NCI-H2171 treated with DMSO at 0.1 percent for 48 hours (cell line): Measurements from ENCODE around the gene TBX2.
A peak's percentile ranks its signal among the peaks of the same experiment; 100 is the strongest.
"Not testable (repeated sequence)": the region's sequence is repeated elsewhere in the genome, so short reads cannot be mapped to it uniquely, and the experiment has no call there.

Source experiments
- DNase-seq: peaks from one replicate; lab custom pipeline; 2025; lab: John Stamatoyannopoulos, UW

TBX2 gene

DNA sequence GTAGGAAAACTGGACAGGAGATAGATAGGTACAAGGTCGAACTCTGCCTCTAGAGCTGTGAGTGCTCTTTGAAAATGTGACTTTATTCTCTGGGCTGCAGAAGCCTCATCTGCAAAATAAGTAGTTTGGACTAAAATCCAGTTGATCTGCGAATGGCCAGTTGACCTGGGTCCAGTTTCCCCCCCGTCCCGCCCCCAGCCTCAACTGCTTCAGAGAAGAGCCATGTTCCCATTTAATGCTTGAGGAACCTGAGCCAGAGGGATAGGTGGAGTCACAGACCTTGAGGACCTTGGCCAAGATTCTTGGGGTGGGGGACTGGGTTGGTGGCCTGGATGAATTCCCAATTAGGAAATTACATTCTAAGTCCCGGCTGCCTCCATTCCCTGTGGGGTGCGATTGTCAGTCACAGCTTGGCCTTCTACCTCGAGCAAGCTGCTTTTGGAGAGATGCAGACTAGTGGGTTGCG, 14.1 kb downstream of the TBX2 start:
- DNase-seq, result no peak

DNA sequence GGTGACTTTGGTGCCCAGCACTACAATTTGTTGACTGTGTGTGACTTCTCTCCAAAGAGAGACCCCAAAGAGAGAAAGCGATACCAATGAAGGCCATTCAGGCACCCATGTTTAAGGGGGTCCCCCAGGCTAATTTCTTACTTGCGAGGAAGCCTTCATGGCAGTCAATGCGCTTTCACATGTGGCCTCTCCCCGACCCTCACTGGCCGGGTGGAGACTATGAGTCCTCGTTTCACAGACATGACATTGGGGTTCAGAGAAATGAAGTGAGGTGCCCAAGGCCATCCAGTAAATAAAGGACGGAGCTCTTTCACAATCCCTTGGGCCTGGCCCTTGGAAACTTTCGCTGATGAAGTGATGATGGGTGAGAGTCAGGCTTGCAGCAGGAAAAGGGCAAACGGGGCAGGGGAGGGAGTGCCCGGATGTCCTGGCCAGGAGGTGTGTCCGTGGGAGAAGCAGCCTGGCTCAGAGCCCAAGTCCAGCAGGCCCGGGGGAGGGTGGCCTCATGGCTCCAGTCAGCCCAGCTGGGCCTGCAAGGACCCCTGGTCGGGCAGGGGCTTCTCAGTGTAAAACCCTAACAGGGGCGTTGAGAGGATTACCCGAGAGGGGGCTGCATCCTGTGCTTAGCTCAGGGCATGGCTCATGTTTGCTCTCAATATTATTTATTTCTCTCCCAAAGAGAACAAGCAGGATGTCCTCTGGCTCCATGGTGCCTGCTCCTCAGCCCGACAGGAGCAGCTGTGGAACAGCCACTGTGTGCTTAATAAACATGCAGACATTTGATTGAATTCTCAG, 14.7 kb downstream of the TBX2 start:
- no peak for DNase-seq

DNA sequence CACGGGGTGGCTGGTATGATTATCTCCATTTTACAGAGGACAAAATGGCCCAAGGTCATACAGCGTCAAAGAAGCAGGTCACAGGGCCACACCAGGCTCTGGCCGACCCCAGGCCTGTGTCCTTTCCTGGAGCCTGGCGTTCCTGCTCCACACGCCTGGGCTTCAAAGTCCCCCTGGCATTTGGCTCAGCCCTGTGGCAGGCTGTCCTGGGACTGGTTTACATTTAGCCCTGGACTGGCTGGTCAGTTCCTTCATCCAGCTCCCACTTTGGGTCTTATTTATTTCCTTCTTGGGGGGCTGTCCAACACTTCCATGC, 15.3 kb downstream of the TBX2 start:
- no peak for DNase-seq

DNA sequence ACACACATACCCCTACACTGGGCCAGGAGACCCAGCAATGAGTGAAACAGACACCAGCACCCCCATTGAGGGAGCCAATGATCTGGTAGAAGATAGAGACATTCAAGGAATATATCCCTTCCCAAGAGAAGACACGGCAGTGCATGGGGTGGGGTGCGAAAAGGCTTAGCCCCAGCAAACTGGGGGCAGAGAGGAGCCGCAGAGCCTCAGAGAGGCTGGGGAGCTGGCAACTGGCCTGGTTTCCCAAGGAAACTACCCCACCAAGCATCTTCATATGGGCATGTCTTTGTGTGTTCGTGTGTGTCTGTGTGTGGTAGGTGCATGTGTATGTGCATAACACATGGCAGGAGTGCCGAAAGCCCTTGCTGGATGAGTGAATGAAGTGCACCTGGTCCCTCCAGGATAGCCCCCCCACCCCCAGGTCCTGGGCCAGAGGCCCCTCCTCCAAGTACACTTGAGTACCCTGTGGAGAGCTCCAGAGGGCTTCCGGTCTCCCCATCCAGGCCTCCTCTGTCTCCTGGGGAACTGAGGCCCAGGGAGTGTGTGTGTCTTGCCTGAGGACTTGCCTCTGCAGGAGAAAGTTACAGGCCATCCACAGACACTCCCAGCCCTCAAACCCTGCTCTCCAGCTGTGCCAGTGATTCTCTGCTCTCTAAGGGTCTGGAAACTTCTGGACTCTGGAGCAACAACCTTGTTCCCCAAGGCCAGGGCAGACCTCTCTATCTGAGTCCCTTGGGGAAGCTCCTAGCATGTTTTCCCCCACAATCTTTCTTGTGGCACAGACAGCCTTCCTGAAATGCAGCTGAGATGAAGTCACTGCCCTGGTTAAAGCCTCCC, 15.9 kb downstream of the TBX2 start:
- no peak for DNase-seq

DNA sequence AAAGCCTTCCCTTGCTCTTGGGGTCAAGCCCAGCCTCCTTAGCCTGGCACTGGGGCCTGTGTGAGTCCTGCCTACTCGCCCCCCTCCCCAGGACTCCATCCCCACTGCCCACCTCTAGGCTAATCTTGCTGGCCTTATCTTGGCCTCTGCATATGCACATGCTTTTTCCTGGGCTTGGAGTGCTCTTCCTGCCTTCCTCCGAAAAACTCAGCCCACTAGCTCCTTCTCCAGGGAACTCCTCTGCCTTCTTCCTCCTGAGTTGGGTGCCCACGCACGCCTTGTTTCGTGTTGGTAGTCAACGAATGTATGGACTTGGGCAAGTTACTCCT, 16.5 kb downstream of the TBX2 start:
- DNase-seq, result no peak

DNA sequence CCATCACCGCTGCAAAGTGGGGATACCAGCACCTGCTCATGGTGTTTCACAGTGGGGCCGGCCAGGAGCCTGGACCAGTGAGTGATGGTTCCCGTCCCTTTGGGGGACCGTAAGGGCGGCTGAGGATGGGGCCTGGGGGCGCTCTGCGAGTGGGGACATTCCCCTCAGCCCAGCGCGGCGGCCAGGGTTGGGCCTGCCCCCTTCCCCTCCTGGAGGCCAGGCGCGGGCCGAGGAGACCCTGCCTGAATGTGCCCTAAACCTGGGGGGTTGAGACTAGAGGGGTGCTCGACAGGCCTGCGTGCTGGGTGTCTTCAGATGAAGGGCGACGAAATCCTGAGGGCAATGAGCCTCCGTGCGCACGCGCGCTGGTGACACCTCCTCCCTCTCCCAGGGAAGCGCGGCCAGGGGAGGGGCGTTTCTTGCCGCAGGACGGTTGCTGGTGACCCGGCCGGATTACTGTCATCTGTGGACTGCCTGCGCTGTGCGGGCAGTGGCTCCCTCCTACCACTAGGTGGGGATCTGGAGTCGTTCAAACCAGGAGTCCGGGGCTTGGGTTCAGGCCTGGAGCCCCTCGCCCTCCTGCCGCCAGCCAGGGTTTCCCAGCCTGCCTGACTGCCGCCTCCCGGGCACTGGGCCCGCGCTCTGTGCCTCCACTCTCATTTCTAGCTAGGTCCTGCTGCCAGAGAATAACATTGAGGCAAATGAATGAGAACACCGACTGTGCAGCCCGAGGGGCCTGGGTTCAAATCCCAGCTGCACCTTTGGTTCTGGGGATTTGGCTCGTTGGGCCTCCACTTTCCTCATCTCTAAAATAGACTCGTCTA, 17.1 kb downstream of the TBX2 start:
- DNase-seq, result peak; percentile 56

DNA sequence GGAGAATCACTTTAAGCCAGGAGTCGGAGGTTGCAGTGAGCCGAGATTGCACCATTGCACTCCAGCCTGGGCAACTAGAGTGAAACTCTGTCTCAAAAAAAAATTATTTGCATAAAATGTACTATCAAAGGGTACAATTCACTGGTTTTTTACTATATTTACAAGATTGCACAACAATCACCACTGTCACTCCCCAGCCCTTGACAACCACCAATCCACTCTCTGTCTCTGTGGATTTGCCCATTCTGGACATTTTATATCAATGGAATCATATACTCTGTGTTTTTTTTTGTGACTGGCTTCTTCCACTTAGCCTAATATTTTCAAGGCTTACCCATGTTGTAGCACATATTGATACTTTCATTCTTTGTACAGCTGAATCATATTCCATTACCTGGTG, 18.8 kb downstream of the TBX2 start:
- DNase-seq, result no peak

DNA sequence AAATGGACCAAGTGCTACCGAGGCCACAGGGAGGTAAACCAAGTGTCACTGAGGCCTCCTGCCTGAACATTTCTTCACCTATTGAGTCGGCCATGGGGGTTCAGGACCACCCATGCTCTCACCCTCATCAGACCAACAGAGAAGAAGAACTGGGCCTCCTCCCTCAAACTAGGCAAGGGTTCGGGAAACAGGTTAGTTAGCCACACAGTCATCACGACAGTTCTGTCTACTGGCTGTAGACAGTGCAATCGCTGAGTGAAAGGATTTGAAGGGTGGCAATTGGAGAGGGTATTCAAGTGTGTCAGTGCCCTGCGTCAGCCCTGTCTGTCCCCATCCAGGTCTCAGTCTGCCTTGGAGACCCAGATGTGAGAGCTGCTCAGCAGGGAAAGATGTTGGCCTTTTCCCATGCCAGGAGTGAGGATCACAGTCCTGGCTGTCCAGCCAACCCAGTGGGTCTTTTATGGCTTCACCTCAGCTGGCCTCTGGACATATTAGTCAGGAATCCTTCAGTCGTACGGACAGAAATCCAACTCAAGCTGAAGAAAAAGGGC, 19.9 kb downstream of the TBX2 start:
- DNase-seq, result no peak

DNA sequence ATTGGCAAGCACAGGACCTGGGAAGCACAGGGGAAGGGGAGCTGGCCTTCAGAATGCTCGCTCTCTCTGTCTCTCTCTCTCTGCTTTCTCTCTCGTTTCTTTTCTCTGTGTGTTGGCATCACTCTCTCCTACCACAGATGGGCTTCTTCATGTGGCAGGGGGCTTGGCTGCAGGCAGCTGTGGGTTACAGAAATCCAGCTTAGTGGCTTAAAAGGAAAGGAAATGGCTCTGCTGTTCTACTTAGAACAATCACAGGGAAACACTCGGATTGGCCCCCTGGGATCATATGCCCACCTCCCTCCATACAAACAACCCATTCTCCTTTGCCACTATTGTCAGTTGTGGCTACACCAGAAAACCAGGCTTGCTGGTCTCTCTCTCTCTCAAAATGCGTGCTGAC, 20.4 kb downstream of the TBX2 start:
- DNase-seq, result no peak

DNA sequence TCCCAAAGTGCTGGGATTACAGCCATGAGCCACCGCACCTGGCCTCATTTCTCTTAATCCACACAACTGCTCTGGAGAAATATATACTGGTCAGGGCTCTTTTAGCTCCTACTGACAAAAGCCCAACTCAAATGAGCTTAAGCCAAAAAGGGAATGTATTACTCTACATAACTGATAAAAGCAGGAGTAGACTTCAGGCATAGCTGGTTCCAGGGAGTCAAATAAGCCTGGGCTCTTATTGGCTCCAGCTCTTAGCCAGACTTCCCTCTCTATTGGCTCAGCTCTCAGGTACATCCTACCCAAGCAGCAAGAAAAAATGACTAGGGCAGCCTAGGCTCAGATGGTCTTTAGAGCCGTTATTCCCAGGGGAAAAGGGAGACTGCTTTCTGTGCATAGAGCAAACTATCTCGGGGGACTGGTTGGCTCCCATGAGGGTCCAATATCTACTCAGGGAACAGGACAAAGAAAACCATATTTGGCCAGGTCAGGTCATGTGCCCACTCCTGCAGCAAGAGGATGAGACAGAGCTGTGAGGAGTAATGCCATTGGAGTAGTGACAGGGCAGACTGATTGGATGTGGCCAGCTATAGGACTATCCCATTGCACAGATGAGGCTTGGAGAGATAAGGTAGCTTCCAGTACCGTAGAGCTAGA, 21.2 kb downstream of the TBX2 start:
- no peak for DNase-seq

DNA sequence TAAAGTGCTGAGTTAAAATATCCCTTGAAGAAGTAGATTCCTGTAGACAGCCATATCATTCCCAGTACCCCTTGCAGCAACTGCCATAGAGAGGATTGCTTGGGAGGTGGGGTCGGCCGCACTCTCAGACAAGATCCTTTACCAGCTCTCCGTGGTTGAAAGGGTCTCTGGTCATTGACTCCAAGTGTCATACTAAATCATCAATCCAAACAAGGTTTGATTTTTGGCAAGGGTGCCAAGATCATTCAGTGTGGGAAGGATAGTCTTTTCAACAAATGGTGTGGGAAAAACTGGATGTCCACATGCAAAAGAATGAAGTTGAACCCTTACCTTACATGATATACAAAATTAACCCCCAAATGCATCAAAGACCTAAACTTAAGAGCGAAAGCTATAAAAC, 21.8 kb downstream of the TBX2 start:
- no peak for DNase-seq

DNA sequence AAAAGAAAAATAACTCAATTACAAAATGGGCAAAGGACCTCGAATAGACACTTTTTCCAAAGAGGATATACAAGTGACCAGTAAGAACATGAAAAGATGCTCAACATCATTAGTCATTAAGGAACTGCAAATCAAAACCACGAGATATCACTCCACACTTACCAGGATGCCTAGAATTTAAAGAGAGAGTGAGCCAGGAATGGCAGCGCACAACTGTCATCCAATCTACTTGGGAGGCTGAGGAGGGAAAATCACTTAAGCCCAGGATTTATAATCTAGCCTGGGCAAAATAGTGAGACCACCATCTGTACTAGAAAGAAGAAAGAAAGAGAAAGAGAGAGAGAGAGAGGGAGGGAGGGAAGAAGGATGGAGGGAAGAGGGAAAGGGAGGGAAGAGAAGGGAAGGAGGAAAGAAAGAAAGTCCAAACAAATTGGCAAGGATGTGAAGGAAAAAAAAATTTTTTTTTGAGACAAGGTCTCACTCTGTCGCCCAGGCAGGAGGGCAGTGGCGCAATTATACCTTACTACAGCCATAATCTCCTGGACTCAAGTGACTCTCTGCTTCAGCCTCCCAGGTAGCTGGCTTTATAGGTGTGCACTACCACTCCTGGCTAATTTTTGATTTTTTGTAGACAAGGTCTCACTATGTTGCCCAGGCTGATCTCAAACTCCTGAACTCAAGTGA, 22.6 kb downstream of the TBX2 start:
- DNase-seq, result no peak

DNA sequence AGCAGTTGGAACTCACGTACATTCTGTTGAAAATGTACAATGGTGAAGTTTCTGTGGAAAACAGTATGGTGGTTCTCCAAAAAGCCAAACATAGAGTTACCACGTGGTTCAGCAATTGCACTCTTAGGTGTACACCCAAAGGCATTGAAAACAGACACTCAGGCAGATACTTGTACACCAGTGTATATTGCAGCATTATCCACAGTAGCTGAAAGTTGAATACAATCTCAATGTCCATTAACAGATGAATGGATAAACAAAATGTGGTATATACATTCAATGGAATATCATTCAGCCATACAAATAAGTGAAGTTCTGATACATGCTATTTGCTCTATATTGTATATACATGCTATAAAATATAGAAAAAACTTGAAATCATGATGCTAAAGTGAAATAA, 23.2 kb downstream of the TBX2 start:
- DNase-seq, result no peak

DNA sequence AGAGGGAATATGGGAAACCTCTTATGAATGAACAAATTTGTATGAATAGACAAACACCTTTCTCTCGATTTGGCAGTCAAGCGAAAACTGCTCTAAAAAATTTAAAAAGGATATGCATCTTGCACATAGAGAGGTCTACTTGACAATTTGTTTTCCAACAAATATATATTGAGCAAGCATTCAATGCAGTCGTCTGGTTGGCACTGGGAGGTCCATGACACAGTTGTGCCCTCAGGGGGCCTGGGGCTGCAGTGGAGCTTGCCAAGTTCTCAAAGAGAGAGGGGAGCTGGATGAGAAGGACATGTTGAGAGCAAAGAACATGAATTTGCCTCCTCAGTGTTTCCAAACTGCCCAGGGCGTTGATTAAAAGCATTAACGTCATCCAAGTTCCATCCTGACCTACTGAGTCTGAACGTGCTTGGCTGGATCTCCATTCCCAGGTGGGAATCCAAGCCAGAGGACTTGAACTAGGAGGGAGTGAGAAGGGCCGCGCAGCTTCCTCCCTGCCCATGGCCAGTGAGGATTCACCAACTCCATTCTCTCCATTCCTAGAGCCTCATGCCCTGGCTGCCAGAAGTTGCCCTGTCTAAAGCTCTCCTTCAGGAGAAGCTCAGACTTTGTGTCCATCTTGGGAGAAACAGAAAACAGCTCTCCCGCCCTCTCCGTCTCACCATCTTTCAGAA, 24.5 kb downstream of the TBX2 start:
- no peak for DNase-seq

DNA sequence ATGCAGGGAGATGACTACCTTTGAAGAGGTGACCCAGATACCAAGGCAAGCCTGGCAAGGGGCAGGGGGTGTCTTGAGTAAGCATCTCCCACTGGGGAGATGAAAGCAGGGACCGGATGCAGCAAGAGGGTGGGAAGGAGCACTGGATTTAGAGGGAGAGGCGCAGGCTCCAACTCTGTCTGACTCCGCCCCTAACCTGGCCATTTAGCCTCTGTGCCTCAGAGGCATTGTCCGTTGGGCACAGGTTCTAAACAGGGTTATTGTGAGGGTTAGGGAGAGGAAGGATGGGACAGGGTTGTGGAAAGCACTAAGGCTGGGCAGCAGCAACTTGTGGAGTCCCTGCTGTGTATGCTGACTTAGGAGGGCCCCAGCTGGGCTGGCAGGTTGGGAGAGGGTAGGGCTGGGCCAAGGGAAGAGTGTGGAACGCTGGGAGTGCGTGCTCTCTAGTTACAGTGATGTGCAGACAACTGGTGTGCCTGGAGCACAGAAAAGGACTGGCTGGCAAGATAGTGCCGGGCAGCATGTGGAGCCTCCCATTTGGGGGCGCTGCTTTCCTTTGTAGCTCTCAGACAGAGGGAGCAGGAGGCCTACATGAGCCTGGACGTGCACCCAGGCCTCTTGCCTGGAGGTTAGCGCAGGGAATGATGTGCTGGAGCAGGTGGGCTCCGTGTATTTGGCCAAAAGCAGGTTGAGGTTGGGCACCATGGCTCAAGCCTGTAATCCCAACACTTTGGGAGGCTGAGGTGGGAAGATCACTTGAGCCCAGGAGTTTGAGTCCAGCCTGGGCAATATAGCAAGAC, 26.2 kb downstream of the TBX2 start:
- DNase-seq, result no peak

DNA sequence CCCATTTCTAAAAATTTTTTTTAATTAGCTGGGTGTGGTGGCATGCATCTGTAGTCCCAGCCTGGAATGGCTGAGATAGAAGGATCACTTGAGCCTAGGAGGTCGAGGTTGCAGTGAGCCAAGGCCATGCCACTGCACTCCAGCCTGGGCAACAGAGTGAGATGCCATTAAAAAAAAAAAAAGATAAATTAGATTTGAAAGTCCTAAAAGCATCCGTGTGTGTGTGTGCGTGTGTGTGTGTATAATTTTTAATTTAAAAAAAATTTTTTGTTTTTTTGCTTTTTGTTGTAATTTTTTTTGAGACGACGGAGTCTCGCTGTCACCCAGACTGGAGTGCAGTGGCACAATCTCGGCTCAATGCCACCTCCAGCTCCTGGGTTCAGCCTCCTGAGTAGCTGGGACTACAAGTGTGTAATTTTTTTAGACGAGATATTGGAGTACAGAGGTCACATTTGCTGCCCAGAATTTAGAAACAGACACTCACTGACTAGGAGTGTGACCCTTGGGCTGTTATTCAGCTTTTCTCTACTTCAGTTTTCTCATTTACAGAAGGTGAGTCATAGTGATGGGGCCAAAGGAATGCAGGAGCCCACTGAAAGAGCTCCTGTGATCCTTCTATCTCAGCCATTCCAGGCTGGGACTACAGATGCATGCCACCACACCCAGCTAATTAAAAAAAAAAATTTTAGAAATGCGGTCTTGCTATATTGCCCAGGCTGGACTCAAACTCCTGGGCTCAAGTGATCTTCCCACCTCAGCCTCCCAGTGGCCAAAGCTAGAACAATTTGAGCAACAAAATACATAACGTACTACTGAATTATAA, 27.1 kb downstream of the TBX2 start:
- DNase-seq, result no peak

DNA sequence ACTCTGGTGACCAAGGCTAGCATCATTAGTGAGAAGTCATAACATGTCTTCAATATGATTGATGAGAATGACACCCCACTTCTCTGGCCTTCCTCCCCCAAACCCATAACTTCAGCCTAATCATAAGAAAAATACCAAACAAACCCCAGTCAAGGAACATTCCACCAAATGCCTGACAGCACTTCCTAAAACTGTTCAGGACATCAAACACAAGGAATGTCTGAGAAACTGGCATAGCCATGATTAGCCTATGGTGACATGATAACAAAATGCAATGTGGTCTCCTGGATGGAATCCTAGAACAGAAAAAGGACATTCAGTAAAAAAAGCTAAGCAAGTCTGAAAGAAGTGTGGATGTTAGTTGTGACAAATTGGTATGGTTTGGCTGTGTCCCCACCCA, 27.9 kb downstream of the TBX2 start:
- DNase-seq, result no peak

DNA sequence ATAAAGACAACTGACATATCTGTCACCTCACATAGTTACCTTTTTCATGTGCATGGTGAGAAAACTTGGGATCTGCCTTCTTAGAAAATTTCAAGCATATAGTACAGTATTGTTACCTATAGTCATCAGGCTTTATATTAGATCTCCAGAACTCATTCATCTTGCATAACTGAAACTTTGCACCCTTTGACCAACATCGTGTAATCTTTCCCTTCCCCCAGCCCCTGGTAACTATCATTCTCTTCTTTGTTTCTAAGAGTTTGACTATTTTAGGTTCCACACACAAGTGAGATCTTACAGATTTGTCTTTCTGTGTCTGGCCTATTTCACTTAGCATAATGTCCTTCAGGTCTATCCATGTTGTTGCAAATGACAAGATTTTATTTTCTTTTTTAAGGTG, 29.6 kb downstream of the TBX2 start:
- DNase-seq, result no peak

DNA sequence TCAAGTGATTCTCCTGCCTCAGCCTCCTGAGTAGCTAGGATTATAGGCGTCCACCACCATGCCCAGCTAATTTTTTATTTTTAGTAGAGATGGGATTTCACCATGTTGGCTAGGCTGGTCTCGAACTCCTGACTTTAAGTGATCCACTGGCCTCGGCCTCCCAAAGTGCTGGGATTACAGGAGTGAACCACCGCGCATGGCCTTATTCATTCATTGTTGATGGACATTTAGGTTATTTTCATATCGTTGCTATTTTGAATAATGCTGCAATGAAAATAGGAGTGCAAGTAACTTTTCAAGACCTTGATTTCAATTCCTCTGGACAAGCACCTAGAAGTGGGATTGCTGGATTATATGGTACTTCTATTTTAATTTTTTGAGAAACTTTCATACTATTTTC, 30.2 kb downstream of the TBX2 start:
- DNase-seq, result not testable (repeated sequence)
